H9 (cell line): ENCODE data around the gene HMCN1. TPM values are rescaled to one million over a fixed set of nuclear protein-coding genes. Genes with fewer than 3 reads are reported as not detected.

Experiments
- DNase-seq: peaks from one replicate; pipeline ENCODE4 v3.0.0-alpha.2; 2017
- H2AFZ ChIP-seq: one replicate; pipeline ENCODE4 v1.6.1; 2013; ENCODE audit warnings: mild to moderate bottlenecking, low read length, control low read depth, moderate library complexity
- H2AK5ac ChIP-seq: 2 replicates; pipeline ENCODE4 v1.6.1; 2013; ENCODE audit warnings: low read length, control low read depth, mixed read lengths; ENCODE audit not compliant: insufficient read length
- H2BK120ac ChIP-seq: one replicate; pipeline ENCODE4 v1.6.1; 2013; ENCODE audit warnings: low read depth, mild to moderate bottlenecking, low read length, control low read depth, inconsistent platforms; ENCODE audit not compliant: poor library complexity, severe bottlenecking
- H2BK12ac ChIP-seq: 2 replicates; pipeline ENCODE4 v1.6.1; 2013; ENCODE audit warnings: low read length, control low read depth, mixed read lengths, low read depth; ENCODE audit not compliant: insufficient read length
- H2BK15ac ChIP-seq: 2 replicates; pipeline ENCODE4 v1.6.1; 2013; ENCODE audit warnings: low read depth, low read length, control low read depth
- H2BK20ac ChIP-seq: one replicate; pipeline ENCODE4 v1.6.1; 2013; ENCODE audit warnings: low read depth, mild to moderate bottlenecking, low read length, control low read depth, inconsistent platforms; ENCODE audit not compliant: poor library complexity, severe bottlenecking
- H2BK5ac ChIP-seq: 2 replicates; pipeline ENCODE4 v1.6.1; 2013; ENCODE audit warnings: low read length, control low read depth, mixed read lengths; ENCODE audit not compliant: insufficient read length
- H3K14ac ChIP-seq: 2 replicates; pipeline ENCODE4 v1.6.1; 2013; ENCODE audit warnings: low read length, control low read depth; ENCODE audit not compliant: insufficient read depth
- H3K18ac ChIP-seq: 2 replicates; pipeline ENCODE4 v1.6.1; 2013; ENCODE audit warnings: low read depth, mild to moderate bottlenecking, mixed read lengths, low read length, control low read depth; ENCODE audit not compliant: insufficient read length
- H3K23ac ChIP-seq: 2 replicates; pipeline ENCODE4 v1.6.1; 2013; ENCODE audit warnings: low read length, control low read depth, mixed read lengths, low read depth; ENCODE audit not compliant: insufficient read length
- H3K23me2 ChIP-seq: 2 replicates; pipeline ENCODE4 v1.6.1; 2013; ENCODE audit warnings: low read depth, mild to moderate bottlenecking, mixed read lengths, low read length, control low read depth; ENCODE audit not compliant: insufficient read length, poor library complexity, severe bottlenecking
- H3K27ac ChIP-seq: 2 replicates; pipeline ENCODE4 v1.5.1; 2013; ENCODE audit warnings: low read length, control low read depth, mixed read lengths, low read depth; ENCODE audit not compliant: insufficient read length
- H3K27me3 ChIP-seq: 2 replicates; pipeline ENCODE4 v1.6.1; 2013; ENCODE audit warnings: low read length, control low read depth, inconsistent platforms; ENCODE audit not compliant: insufficient read depth
- H3K4ac ChIP-seq: 2 replicates; pipeline ENCODE4 v1.6.1; 2013; ENCODE audit warnings: low read depth, mild to moderate bottlenecking, control low read depth, inconsistent platforms, low read length, moderate library complexity
- H3K4me1 ChIP-seq: 2 replicates; pipeline ENCODE4 v1.6.1; 2013; ENCODE audit warnings: low read length, control low read depth, inconsistent platforms; ENCODE audit not compliant: insufficient read depth
- H3K4me2 ChIP-seq: 2 replicates; pipeline ENCODE4 v1.6.1; 2013; ENCODE audit warnings: low read length, control low read depth, mixed read lengths; ENCODE audit not compliant: insufficient read length, insufficient read depth
- H3K56ac ChIP-seq: 2 replicates; pipeline ENCODE4 v1.6.1; 2013; ENCODE audit warnings: low read depth, mild to moderate bottlenecking, mixed read lengths, low read length, control low read depth; ENCODE audit not compliant: insufficient read length
- H3K79me1 ChIP-seq: 2 replicates; pipeline ENCODE4 v1.6.1; 2013; ENCODE audit warnings: low read depth, mild to moderate bottlenecking, moderate library complexity, low read length, control low read depth, inconsistent platforms; ENCODE audit not compliant: insufficient read depth, poor library complexity, severe bottlenecking
- H3K79me2 ChIP-seq: 2 replicates; pipeline ENCODE4 v1.6.1; 2013; ENCODE audit warnings: low read length, control low read depth, inconsistent platforms; ENCODE audit not compliant: insufficient read depth
- H3K9ac ChIP-seq: 2 replicates; pipeline ENCODE4 v1.6.1; 2013; ENCODE audit warnings: low read length, control low read depth, mixed read lengths; ENCODE audit not compliant: insufficient read length; ENCODE audit errors: extremely low read depth
- H3K9me3 ChIP-seq: one replicate; pipeline ENCODE4 v1.6.1; 2013; ENCODE audit warnings: low read depth, low read length, inconsistent platforms; ENCODE audit not compliant: control insufficient read depth
- H3T11ph ChIP-seq: one replicate; pipeline ENCODE4 v1.6.1; 2013; ENCODE audit warnings: mild to moderate bottlenecking, low read length, control low read depth, inconsistent platforms
- H4K20me1 ChIP-seq: one replicate; pipeline ENCODE4 v1.6.1; 2013; ENCODE audit not compliant: control insufficient read depth, insufficient read length, insufficient read depth
- H4K5ac ChIP-seq: 2 replicates; pipeline ENCODE4 v1.6.1; 2013; ENCODE audit warnings: low read depth, mild to moderate bottlenecking, mixed read lengths, low read length, control low read depth; ENCODE audit not compliant: insufficient read length
- H4K8ac ChIP-seq: replicated peaks from 2 replicates; pipeline ENCODE4 v1.6.1; 2013; ENCODE audit warnings: low read length, control low read depth, mixed read lengths, low read depth; ENCODE audit not compliant: insufficient read length
- H4K91ac ChIP-seq: 2 replicates; pipeline ENCODE4 v1.6.1; 2013; ENCODE audit warnings: low read depth, mild to moderate bottlenecking, moderate library complexity, mixed read lengths, low read length, control low read depth; ENCODE audit not compliant: insufficient read length
- H3K27ac Mint-ChIP-seq, 3 experiments: 2 replicates in 2 of 3; 3 replicates in 1 of 3; pipeline ENCODE4 v1.8.0; 2020 to 2021; ENCODE audit warnings: mixed read lengths in 3 of 3, mild to moderate bottlenecking in 1 of 3, moderate library complexity in 1 of 3
- H3K27me3 Mint-ChIP-seq: 2 replicates; pipeline ENCODE4 v1.8.0; 2021; ENCODE audit warnings: low read depth, mild to moderate bottlenecking, moderate library complexity, mixed read lengths
- H3K36me3 Mint-ChIP-seq, 3 experiments: 2 replicates in 2 of 3; 3 replicates in 1 of 3; pipeline ENCODE4 v1.8.0; 2020 to 2021; ENCODE audit warnings: low read depth in 3 of 3, mixed read lengths in 3 of 3; ENCODE audit not compliant: insufficient read depth in 1 of 3
- H3K4me1 Mint-ChIP-seq, 2 experiments: 2 replicates each; pipeline ENCODE4 v1.8.0; 2020; ENCODE audit warnings: mixed read lengths in 2 of 2
- H3K4me3 Mint-ChIP-seq, 2 experiments: 2 replicates in 1 of 2; 3 replicates in 1 of 2; pipeline ENCODE4 v1.8.0; 2020 to 2021; ENCODE audit warnings: mild to moderate bottlenecking in 2 of 2, mixed read lengths in 2 of 2, moderate library complexity in 1 of 2
- H3K9me3 Mint-ChIP-seq, 2 experiments: 2 replicates in 1 of 2; 3 replicates in 1 of 2; pipeline ENCODE4 v1.8.0; 2020; ENCODE audit warnings: mild to moderate bottlenecking in 2 of 2, mixed read lengths in 2 of 2, moderate library complexity in 1 of 2
- WGBS: extraction: QIAGEN DNeasy Blood & Tissue Kit; methylation state at CpG from one replicate; pipeline ENCODE4 v1.1.7; 2013; ENCODE audit warnings: missing lambda C conversion rate, low lambda C conversion rate, mixed read lengths; ENCODE audit not compliant: insufficient read length; ENCODE audit errors: extremely low coverage; 5-methylcytosine and 5-hydroxymethylcytosine counted together
- total RNA-seq: library from RNA; stranded (reverse); gene quantifications from 2 replicates; pipeline ENCODE4 v1.2.1, GENCODE V29; 2021
- TF ChIP-seq, protein P1 (sequence below): fragments of 200-600 bp; sonication (generic); conservative IDR thresholded peaks from 3 replicates; pipeline ENCODE4 v1.8.0; 2021; ENCODE audit warnings: antibody characterized with exemption, mild to moderate bottlenecking

The HMCN1 gene
- total RNA-seq, 1 experiment from 2014 or later, result 3.3 TPM

DNA sequence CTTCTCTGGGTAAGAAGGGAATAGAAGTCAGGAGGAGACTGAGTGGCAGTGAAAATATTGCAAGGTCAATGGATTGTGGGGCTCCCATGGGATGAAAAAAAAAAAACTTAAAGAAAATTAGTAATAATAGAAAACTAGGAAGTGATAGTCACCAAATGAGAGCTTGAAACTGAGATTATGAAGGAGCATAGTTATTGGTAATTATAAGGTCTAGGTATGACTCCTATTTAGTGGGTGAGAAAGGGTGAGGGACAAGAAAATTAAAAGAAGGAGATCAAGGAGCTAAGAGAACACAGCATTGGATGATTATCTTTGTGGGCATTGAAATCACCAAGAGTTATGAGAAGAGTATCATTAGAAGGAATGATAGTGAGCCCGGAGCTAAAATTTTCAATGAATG is 339.5 kb downstream of the HMCN1 start:
- no peak overlapping the region for H3K27ac Mint-ChIP-seq
- WGBS, result no CpG with 5 or more reads among the region's 1 CpG
- Histone ChIP-seq H2AK5ac (no peak overlapping the region), H3K27me3 (no peaks in the 10 kb centered on the region), H3K4me1 (no peaks in the 10 kb centered on the region), H2BK5ac (no peak overlapping the region), H4K5ac (no peak overlapping the region), H3K14ac (no peak overlapping the region), H3K23me2 (no peaks in the 10 kb centered on the region), H3K4me2 (no peak overlapping the region), H3K23ac (no peak overlapping the region), H2AFZ (no peak overlapping the region), H2BK120ac (no peak overlapping the region), H3K79me2 (no peaks in the 10 kb centered on the region), H4K91ac (no peak overlapping the region), H3K9ac (no peak overlapping the region), H2BK15ac (no peak overlapping the region), H3T11ph (no peak overlapping the region), H2BK12ac (no peak overlapping the region), H3K79me1 (no peaks in the 10 kb centered on the region), H4K20me1 (no peaks in the 10 kb centered on the region), H2BK20ac (no peak overlapping the region), H3K4ac (no peak overlapping the region), H3K18ac (no peak overlapping the region), H3K27ac (no peak overlapping the region), H3K56ac (no peak overlapping the region), H3K9me3 (no peaks in the 10 kb centered on the region), H4K8ac (no peak overlapping the region)
- H3K27me3 Mint-ChIP-seq, result no peaks in the 10 kb centered on the region
- no peaks in the 10 kb centered on the region for H3K4me1 Mint-ChIP-seq
- H3K36me3 Mint-ChIP-seq, result no peaks in the 10 kb centered on the region
- no peak overlapping the region for H3K4me3 Mint-ChIP-seq
- TF ChIP-seq, protein P1, sequence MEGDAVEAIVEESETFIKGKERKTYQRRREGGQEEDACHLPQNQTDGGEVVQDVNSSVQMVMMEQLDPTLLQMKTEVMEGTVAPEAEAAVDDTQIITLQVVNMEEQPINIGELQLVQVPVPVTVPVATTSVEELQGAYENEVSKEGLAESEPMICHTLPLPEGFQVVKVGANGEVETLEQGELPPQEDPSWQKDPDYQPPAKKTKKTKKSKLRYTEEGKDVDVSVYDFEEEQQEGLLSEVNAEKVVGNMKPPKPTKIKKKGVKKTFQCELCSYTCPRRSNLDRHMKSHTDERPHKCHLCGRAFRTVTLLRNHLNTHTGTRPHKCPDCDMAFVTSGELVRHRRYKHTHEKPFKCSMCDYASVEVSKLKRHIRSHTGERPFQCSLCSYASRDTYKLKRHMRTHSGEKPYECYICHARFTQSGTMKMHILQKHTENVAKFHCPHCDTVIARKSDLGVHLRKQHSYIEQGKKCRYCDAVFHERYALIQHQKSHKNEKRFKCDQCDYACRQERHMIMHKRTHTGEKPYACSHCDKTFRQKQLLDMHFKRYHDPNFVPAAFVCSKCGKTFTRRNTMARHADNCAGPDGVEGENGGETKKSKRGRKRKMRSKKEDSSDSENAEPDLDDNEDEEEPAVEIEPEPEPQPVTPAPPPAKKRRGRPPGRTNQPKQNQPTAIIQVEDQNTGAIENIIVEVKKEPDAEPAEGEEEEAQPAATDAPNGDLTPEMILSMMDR, result no peak
- H3K9me3 Mint-ChIP-seq, result no peaks in the 10 kb centered on the region
- DNase-seq, result no peak
